ENCODE measurements around the gene PLBD2.

DNA sequence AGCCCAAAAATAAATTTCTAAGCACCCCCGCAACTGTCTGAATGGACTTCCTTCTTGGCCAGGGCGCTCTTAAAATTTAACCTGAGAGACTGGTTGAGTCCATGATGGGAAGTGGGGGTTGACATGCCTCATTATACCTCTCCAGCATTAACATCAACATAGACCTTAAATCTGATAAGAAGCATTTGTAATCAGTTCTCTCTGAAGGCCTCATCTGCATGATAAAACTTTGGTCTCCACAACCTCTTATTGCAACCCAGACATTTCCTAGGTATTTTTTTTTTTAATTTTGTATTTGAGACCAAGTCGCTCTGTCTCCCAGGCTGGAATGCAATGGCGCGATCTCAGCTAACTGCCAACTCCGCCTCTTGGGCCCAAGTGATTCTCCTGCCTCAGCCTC lies 13.1 kb upstream of the PLBD2 start:
- TF ChIP-seq, protein P1, sequence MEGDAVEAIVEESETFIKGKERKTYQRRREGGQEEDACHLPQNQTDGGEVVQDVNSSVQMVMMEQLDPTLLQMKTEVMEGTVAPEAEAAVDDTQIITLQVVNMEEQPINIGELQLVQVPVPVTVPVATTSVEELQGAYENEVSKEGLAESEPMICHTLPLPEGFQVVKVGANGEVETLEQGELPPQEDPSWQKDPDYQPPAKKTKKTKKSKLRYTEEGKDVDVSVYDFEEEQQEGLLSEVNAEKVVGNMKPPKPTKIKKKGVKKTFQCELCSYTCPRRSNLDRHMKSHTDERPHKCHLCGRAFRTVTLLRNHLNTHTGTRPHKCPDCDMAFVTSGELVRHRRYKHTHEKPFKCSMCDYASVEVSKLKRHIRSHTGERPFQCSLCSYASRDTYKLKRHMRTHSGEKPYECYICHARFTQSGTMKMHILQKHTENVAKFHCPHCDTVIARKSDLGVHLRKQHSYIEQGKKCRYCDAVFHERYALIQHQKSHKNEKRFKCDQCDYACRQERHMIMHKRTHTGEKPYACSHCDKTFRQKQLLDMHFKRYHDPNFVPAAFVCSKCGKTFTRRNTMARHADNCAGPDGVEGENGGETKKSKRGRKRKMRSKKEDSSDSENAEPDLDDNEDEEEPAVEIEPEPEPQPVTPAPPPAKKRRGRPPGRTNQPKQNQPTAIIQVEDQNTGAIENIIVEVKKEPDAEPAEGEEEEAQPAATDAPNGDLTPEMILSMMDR (conservative IDR thresholded peaks at IDR 0.05; ENCODE audit: low read length) = no peak
- TF ChIP-seq EZH2phosphoT487 (IDR thresholded peaks at IDR 0.05; ENCODE audit: borderline replicate concordance) = no peak

Measured in Loucy (cell line).